Stimulated activated naive CD4-positive, alpha-beta T cell treated with Interleukin-2 at 50 U/mL for 16 hours (primary cell): ENCODE measurements around the gene TEX52.
"Not testable (repeated sequence)": the region's sequence is repeated elsewhere in the genome, so short reads cannot be mapped to it uniquely, and the experiment has no call there.

Experiments used
- DNase-seq: peaks from one replicate; lab custom pipeline; 2025; lab: John Stamatoyannopoulos, UW

Gene TEX52

GRCh38 chr12:2857021-2857431 is at the start of gene TEX52:
TEX52 (minus strand) TSS chr12:2857039; CDS start chr12:2857026, 13 bp downstream.
- no peak for DNase-seq

- DNase-seq = no peak
Measured at GRCh38 chr12:2904260-2904659, 47.4 kb upstream of the TEX52 start.

- no peak for DNase-seq
Measured at GRCh38 chr12:2902272-2902880, 45.5 kb upstream of the TEX52 start.

- no peak for DNase-seq
Measured at GRCh38 chr12:2900642-2901041, 43.8 kb upstream of the TEX52 start.

GRCh38 chr12:2897418-2897817 is 40.6 kb upstream of the TEX52 start:
- no peak for DNase-seq

GRCh38 chr12:2895511-2895910 is 38.7 kb upstream of the TEX52 start:
- no peak for DNase-seq

GRCh38 chr12:2895051-2895451 is 38.2 kb upstream of the TEX52 start:
- no peak for DNase-seq

GRCh38 chr12:2893007-2893406 is 36.2 kb upstream of the TEX52 start:
- DNase-seq = no peak

GRCh38 chr12:2892246-2892645 is 35.4 kb upstream of the TEX52 start:
- DNase-seq = no peak

GRCh38 chr12:2891240-2892053 is 34.6 kb upstream of the TEX52 start:
- DNase-seq = peak; percentile 25

- DNase-seq = peak; percentile 99
Measured at GRCh38 chr12:2890388-2891239, 33.8 kb upstream of the TEX52 start, which contains the start of gene TULP3. TULP3 (plus strand) TSS chr12:2890891; CDS start chr12:2890948, 57 bp downstream.

- no peak for DNase-seq
Measured at GRCh38 chr12:2890001-2890387, 33.2 kb upstream of the TEX52 start.

- no peak for DNase-seq
Measured at GRCh38 chr12:2886768-2887450, 30.1 kb upstream of the TEX52 start.

GRCh38 chr12:2884810-2885209 is 28.0 kb upstream of the TEX52 start:
- no peak for DNase-seq

- DNase-seq = no peak
Measured at GRCh38 chr12:2879853-2880252, 23.0 kb upstream of the TEX52 start.

- no peak for DNase-seq
Measured at GRCh38 chr12:2877953-2878732, 21.3 kb upstream of the TEX52 start.

- peak; percentile 79 for DNase-seq
Measured at GRCh38 chr12:2877047-2877952, 20.5 kb upstream of the TEX52 start, which contains the start of the genes FOXM1 and RHNO1. FOXM1 (minus strand) TSS chr12:2877174; CDS start chr12:2874478, 2,696 bp downstream. RHNO1 (plus strand) TSS chr12:2877223; CDS start chr12:2885367, 8,144 bp downstream.

- DNase-seq = peak; percentile 32
Measured at GRCh38 chr12:2876431-2877046, 19.7 kb upstream of the TEX52 start.

- not testable (repeated sequence) for DNase-seq
Measured at GRCh38 chr12:2868986-2869632, 12.3 kb upstream of the TEX52 start.
